Lung (tissue), 12 donors: ENCODE results near the gene C1orf167. TPM values are rescaled to one million over a fixed set of nuclear protein-coding genes. Genes with fewer than 3 reads are reported as not detected.

Source experiments
- ATAC-seq: fragments of 200-7000 bp; cut with Tn5 transposase; one replicate; pipeline ENCODE4 v1.9.1; 2020; ENCODE audit warnings: moderate number of reproducible peaks; ENCODE audit not compliant: insufficient read depth, low FRiP score
- DNase-seq, 3 donors: peaks; one replicate each; pipeline ENCODE4 v3.0.0-alpha.2; 2013 to 2017
- H3K27ac ChIP-seq, 2 donors: one replicate each; pipeline ENCODE4 v1.5.1; 2013; ENCODE audit warnings: mild to moderate bottlenecking in 2 of 2, moderate library complexity in 2 of 2, control low read depth in 1 of 2, inconsistent platforms in 1 of 2, low read depth in 1 of 2, low read length in 1 of 2
- H3K27me3 ChIP-seq, 3 donors: one replicate each; pipeline ENCODE4 v1.5.1; 2013; ENCODE audit warnings: low read length in 2 of 3; ENCODE audit not compliant: control insufficient read depth in 3 of 3, insufficient read depth in 3 of 3
- H3K36me3 ChIP-seq, 4 donors: one replicate each; pipeline ENCODE4 v1.5.1; 2013; ENCODE audit warnings: low read length in 4 of 4, mild to moderate bottlenecking in 1 of 4, moderate library complexity in 1 of 4; ENCODE audit not compliant: control insufficient read depth in 4 of 4, insufficient read depth in 4 of 4
- H3K4me1 ChIP-seq, 5 donors: one replicate each; pipeline ENCODE4 v1.5.1; 2013; ENCODE audit warnings: low read length in 5 of 5, mild to moderate bottlenecking in 2 of 5, moderate library complexity in 1 of 5; ENCODE audit not compliant: control insufficient read depth in 5 of 5, insufficient read depth in 5 of 5
- H3K4me3 ChIP-seq: one replicate; pipeline ENCODE4 v1.5.1; 2013; ENCODE audit warnings: mild to moderate bottlenecking, control low read depth, moderate library complexity
- H3K9ac ChIP-seq, 2 donors: one replicate each; pipeline ENCODE4 v1.5.1; 2013; ENCODE audit warnings: low read length in 2 of 2, control low read depth in 1 of 2; ENCODE audit not compliant: insufficient read depth in 1 of 2
- H3K9me3 ChIP-seq, 4 donors: one replicate each; pipeline ENCODE4 v1.5.1; 2013; ENCODE audit warnings: low read length in 3 of 4, mild to moderate bottlenecking in 1 of 4, moderate library complexity in 1 of 4; ENCODE audit not compliant: control insufficient read depth in 4 of 4, insufficient read depth in 3 of 4
- CTCF ChIP-seq: IDR thresholded peaks from 2 replicates; pipeline ENCODE4 v1.5.1; 2012; ENCODE audit warnings: mild to moderate bottlenecking; ENCODE audit errors: control extremely low read depth, extremely low read depth
- WGBS, 2 donors: extraction: QIAGEN DNeasy Blood & Tissue Kit; methylation state at CpG; one replicate each; pipeline ENCODE4 v1.1.7; 2013; 5-methylcytosine and 5-hydroxymethylcytosine counted together
- polyA plus RNA-seq, 2 donors: library from polyadenylated mRNA; stranded (reverse); fragments of 200-250 nt; gene quantifications; one replicate each; pipeline ENCODE4 v1.2.1, GENCODE V29; 2013
- total RNA-seq, 2 donors: library from RNA; depleted of rRNA in 1 of 2; stranded (reverse); fragments of >200 nt in 1 of 2; gene quantifications; one replicate each; pipeline ENCODE4 v1.2.1, GENCODE V29; 2014 to 2021
- donor health status: control.
- donor health status: control.
- donor health status: Bipolar disorder and iron deficiency.
- donor health status: healthy.
- donor health status: DM: yes; HTN: yes; CAD: no.

The C1orf167 gene
- total and polyA plus RNA-seq, 4 donors = 0.91 to 11.3 (median 9.1) TPM

GRCh38 chr1:11779715-11780379 is 17.9 kb downstream of the C1orf167 start:
- H3K27ac ChIP-seq = no peak overlapping the region
- H3K9me3 ChIP-seq = peaks cover 0 to 2% (median 0%) of the 10 kb centered on the region in 4 donors
- no peak overlapping the region for H3K9ac ChIP-seq
- peaks cover 0 to 9% (median 4%) of the 10 kb centered on the region in 5 donors for H3K4me1 ChIP-seq
- H3K36me3 ChIP-seq = no peaks in the 10 kb centered on the region
- no peaks in the 10 kb centered on the region for H3K27me3 ChIP-seq
- 87 to 89% methylated on average over 13 of the region's 13 CpGs for WGBS, 2 donors
- H3K4me3 ChIP-seq = no peak overlapping the region
- no peak for ATAC-seq
- TF ChIP-seq CTCF = no peak
- DNase-seq = no peak

- 84 to 85% methylated on average over 8 to 10 of the region's 10 CpGs for WGBS, 2 donors
- no peak for TF ChIP-seq CTCF
- H3K4me3 ChIP-seq = no peak overlapping the region
- peaks cover 0 to 16% (median 10%) of the 10 kb centered on the region in 5 donors for H3K4me1 ChIP-seq
- H3K9me3 ChIP-seq = peaks cover 0 to 2% (median 0%) of the 10 kb centered on the region in 4 donors
- no peak overlapping the region for H3K27ac ChIP-seq
- no peak for ATAC-seq
- H3K9ac ChIP-seq = no peak overlapping the region
- no peak for DNase-seq
- H3K36me3 ChIP-seq = no peaks in the 10 kb centered on the region
- no peaks in the 10 kb centered on the region for H3K27me3 ChIP-seq
These were observed 18.6 kb downstream of the C1orf167 start for GRCh38 chr1:11780380-11781147.

GRCh38 chr1:11781297-11781696 is 19.3 kb downstream of the C1orf167 start:
- no peak overlapping the region for H3K9ac ChIP-seq
- peaks cover 0 to 16% (median 10%) of the 10 kb centered on the region in 5 donors for H3K4me1 ChIP-seq
- DNase-seq = no peak
- peaks cover 0 to 2% (median 0%) of the 10 kb centered on the region in 4 donors for H3K9me3 ChIP-seq
- WGBS, 2 donors = 91 to 92% methylated on average over 12 of the region's 12 CpGs
- no peaks in the 10 kb centered on the region for H3K36me3 ChIP-seq
- H3K27ac ChIP-seq = no peak overlapping the region
- no peak for ATAC-seq
- no peaks in the 10 kb centered on the region for H3K27me3 ChIP-seq
- H3K4me3 ChIP-seq = no peak overlapping the region
- TF ChIP-seq CTCF = no peak
